Measurements from ENCODE around the gene CXCL1. TPM values are rescaled to one million over a fixed set of nuclear protein-coding genes. Genes with fewer than 3 reads are reported as not detected.

Gene CXCL1
- total RNA-seq, 1 donor from 2014 or later: 7.0 TPM

- no peak for TF ChIP-seq CTCF (IDR thresholded peaks at IDR 0.05)
- Histone ChIP-seq H3K36me3 (no peaks in the 10 kb centered on the region), H3K4me3 (peak overlapping the region; percentile 67), H3K27me3 (ENCODE audit: low read depth) (no peaks in the 10 kb centered on the region), H3K4me1 (peaks cover 22% of the 10 kb centered on the region), H3K9me3 (no peaks in the 10 kb centered on the region), H3K27ac (no peak overlapping the region)
- ATAC-seq (peak; percentile 61 to 72), DNase-seq (peak; percentile 44)
- intact Hi-C loops (cut with DNase I): no loop called here
Observed at GRCh38 chr4:73870260-73870659, 1.1 kb downstream of the CXCL1 start.

GRCh38 chr4:73870768-73871167 is 1.6 kb downstream of the CXCL1 start:
- H3K27ac ChIP-seq: no peak overlapping the region
- no peak for DNase-seq
- no peak for ATAC-seq
- H3K4me3 ChIP-seq: peak overlapping the region; percentile 67
- intact Hi-C loops (cut with DNase I): no loop called here
- no peaks in the 10 kb centered on the region for H3K27me3 ChIP-seq (ENCODE audit: low read depth)
- TF ChIP-seq CTCF (IDR thresholded peaks at IDR 0.05): no peak
- no peaks in the 10 kb centered on the region for H3K36me3 ChIP-seq
- H3K9me3 ChIP-seq: no peaks in the 10 kb centered on the region
- H3K4me1 ChIP-seq: peaks cover 22% of the 10 kb centered on the region

DNA sequence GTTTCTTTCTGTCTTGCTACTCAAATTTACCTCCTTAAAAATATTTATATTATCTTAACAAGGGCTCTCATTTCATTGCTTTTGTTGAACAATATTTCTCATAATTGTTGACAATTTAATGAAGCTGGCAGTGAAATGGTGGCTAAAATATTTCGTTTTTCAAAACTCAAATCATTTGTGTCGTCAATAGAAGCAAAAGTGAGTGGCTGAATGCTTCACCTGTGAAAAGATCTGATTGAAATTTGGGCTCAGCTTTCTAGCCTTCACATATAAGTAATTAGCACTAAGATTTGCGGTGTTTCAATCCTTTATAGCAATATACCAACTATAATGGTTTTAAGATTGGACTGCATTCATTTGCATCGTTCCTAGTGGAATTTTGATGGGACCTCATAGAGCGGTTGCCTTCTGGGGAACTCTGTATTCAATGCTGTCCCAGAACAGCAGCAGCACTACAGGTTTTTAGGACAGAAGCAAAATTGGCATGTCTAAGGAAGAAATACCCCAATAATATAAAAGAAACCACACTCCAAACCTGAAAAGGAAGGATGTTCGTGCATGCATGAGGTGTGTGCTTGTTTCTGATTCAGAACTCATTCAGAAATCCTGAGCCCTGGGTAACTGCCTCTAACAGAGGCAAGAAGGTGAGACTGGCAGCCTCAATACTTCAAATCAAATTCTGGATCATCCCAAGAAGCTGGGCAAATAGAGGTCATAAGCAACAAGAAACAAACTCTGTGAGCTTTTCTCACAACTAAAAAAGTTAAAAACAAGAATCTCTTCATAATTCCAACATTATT is 2.5 kb downstream of the CXCL1 start:
- H3K4me1 ChIP-seq: peaks cover 22% of the 10 kb centered on the region
- DNase-seq: no peak
- H3K9me3 ChIP-seq: no peaks in the 10 kb centered on the region
- intact Hi-C loops (cut with DNase I): no loop called here
- H3K36me3 ChIP-seq: no peaks in the 10 kb centered on the region
- ATAC-seq: no peak
- H3K27me3 ChIP-seq (ENCODE audit: low read depth): no peaks in the 10 kb centered on the region
- H3K27ac ChIP-seq: no peak overlapping the region
- no peak for TF ChIP-seq CTCF (IDR thresholded peaks at IDR 0.05)
- H3K4me3 ChIP-seq: no peak overlapping the region

- intact Hi-C loops (cut with DNase I): no loop called here
- Histone ChIP-seq H3K4me1 (peaks cover 22% of the 10 kb centered on the region), H3K36me3 (no peaks in the 10 kb centered on the region), H3K4me3 (no peak overlapping the region), H3K27me3 (ENCODE audit: low read depth) (no peaks in the 10 kb centered on the region), H3K9me3 (no peaks in the 10 kb centered on the region), H3K27ac (peak overlapping the region; percentile 2)
- ATAC-seq: peak; percentile 3 to 29
- TF ChIP-seq CTCF (IDR thresholded peaks at IDR 0.05): no peak
- no peak for DNase-seq
Observed at GRCh38 chr4:73872316-73873108, 3.3 kb downstream of the CXCL1 start.

GRCh38 chr4:73874386-73874785 is 5.2 kb downstream of the CXCL1 start:
- Histone ChIP-seq H3K4me1 (peaks cover 8% of the 10 kb centered on the region), H3K27ac (no peak overlapping the region), H3K36me3 (no peaks in the 10 kb centered on the region), H3K4me3 (no peak overlapping the region), H3K9me3 (no peaks in the 10 kb centered on the region), H3K27me3 (ENCODE audit: low read depth) (no peaks in the 10 kb centered on the region)
- no peak for TF ChIP-seq CTCF (IDR thresholded peaks at IDR 0.05)
- ATAC-seq: no peak
- intact Hi-C loops (cut with DNase I): no loop called here
- no peak for DNase-seq
